Dermis blood vessel endothelial cell (primary cell): ENCODE data around the gene BET1L. TPM values are rescaled to one million over a fixed set of nuclear protein-coding genes. Genes with fewer than 3 reads are reported as not detected.
"Not testable (repeated sequence)": the region's sequence is repeated elsewhere in the genome, so short reads cannot be mapped to it uniquely, and the experiment has no call there.

Source experiments
- DNase-seq: peaks from one replicate; pipeline ENCODE4 v3.0.0; 2010
- total RNA-seq: library from RNA; depleted of rRNA; stranded (reverse); fragments of >200 nt; gene quantifications from 2 replicates; pipeline ENCODE4 v1.2.3, GENCODE V29; 2014

BET1L gene, protein sequence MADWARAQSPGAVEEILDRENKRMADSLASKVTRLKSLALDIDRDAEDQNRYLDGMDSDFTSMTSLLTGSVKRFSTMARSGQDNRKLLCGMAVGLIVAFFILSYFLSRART
- total RNA-seq = 13.4 and 17.3 TPM in 2 replicates

DNA sequence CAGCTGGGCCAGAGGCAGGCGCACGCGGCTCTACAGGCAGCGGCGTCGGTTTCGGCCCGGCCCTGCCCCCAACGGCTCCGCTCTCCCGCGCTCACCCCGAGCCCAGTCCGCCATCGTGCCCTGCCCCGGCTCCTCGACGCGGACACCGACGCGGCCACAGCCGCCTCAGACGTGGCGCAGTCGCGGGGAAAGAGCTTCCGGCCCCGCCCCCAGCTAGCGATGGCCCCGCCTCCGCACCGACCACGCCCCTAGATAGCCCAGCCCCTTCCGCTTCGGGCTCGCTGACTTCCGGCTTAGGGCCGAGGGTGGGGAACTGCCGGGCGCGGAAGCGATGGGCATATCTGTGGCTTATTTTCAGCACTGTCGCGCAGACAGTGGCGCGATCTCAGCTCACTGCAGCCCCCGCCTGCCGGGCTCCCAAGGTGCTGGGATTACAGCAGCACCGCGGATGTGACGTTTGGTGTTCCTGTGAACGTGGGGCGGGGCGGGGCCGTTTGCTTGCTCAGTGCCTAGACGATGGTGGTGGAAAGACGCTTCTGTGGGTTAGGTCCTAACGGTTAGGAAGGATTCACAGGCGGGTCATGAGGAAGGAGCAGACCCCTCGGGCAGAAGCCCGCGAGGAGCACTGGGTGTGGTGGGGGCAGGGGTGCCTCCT is at the start of gene BET1L, which contains the start of gene RIC8A:
Gene BET1L (minus strand): TSS at position 192 of the 655 bp plus-strand sequence. CDS start 78 bp downstream, at position 114.
Gene RIC8A (plus strand): TSS at position 501 of the 655 bp plus-strand sequence. CDS start 1,147 bp downstream, outside the sequence.
- DNase-seq = peak; percentile 97

GRCh38 chr11:255816-256215 is 48.6 kb upstream of the BET1L start:
- no peak for DNase-seq

GRCh38 chr11:255176-255575 is 48.0 kb upstream of the BET1L start:
- no peak for DNase-seq

GRCh38 chr11:253886-254270 is 46.7 kb upstream of the BET1L start:
- no peak for DNase-seq

DNA sequence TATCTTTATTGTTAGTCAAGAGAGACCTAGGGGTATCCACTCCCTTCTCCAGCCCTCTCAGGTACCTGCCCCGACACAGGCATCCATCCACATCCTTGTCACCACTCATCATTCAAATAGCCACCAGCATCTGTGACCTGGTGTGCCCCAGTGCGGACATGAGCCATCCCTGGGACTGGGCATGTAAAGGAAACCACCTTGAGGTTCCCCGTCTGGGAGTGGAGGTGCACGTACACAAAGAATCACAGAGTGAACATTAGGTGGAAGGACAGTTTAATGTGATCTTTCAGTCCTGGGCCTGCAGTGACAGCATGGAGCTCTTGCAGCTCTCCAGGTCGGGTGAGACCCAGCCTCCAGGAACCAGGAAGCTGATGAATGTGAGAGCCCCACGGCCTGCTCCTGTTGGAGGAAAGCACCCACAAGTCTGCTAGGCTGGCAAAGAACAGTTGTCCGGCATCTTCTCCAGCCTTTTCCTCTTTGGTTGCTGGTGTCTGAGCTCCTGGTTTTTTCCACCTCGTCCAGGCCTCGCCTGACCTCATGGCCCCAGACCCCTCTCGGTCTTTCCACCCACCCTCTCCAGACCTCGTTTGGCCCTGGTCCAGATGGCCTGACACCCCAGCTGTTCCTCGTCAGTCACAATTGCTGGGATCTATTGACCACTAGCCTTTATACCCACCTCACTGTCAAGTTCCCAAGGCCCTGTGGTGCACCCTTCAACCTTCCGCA is 46.1 kb upstream of the BET1L start:
- DNase-seq = no peak

DNA sequence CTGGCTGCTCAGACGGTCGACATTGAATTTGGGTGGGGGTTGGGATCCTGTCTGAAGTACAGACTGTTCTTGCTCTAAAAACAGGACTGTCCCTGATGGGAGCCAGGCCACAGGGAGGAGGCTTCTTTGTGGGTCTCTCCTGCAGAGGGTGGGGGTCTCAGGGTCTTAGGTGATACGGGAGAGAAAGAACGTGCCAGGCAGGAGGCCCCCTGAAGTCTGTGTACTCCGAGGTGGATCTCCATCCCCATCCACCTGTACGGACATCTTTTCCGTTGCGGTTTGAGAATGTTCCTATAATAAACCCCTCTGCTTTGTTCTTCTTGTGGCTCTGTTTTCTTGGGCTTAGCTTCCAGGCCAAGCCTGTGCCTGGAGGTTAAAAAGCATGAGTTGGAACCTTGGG is 45.5 kb upstream of the BET1L start:
- DNase-seq = no peak

GRCh38 chr11:251550-251949 is 44.4 kb upstream of the BET1L start:
- no peak for DNase-seq

GRCh38 chr11:250740-251299 is 43.6 kb upstream of the BET1L start:
- DNase-seq = peak; percentile 82

- DNase-seq = no peak
These were observed 43.1 kb upstream of the BET1L start for GRCh38 chr11:250274-250673.

GRCh38 chr11:249062-249461 is 41.9 kb upstream of the BET1L start:
- no peak for DNase-seq

DNA sequence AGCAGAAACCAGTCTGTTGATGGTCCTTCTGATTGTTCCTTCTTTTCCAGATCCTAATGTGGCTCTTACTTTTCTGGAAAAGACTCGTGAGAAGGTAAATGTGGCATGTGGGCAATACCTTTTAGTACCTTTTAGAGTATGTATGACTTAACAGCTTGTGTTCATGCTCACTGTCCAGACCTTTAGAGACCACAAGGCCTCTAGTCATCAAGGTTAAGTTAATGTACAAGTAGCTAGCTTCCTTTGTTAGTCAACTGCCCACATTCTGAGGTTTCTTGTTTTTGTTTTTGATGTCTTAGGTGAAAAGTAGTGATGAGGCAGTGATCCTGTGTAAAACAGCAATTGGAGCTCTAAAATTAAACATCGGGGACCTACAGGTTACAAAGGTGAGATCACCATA is 37.2 kb upstream of the BET1L start:
- DNase-seq = no peak

DNA sequence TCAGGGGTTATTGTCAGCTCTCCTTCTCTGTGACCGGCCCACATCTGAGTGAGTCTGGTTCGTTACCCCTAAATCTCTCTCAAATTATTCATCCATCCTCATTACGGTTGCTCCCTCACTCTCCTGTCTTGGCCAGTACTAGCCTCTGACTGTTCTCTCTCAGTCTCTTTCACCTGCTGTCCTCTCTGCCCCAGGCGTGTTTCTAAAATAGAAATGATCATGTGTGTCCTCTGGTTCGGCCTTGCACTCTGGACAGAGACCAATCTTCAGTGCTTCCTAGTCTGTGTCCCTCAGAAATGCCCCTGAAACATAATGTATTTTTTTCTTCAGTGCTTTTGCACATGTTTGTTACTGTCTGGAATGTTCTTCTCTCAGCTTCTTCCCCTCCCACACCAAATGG is 34.4 kb upstream of the BET1L start:
- no peak for DNase-seq

GRCh38 chr11:240315-240714 is 33.1 kb upstream of the BET1L start:
- no peak for DNase-seq

GRCh38 chr11:238346-238745 is 31.1 kb upstream of the BET1L start:
- DNase-seq = not testable (repeated sequence)

GRCh38 chr11:236774-237767 is 29.9 kb upstream of the BET1L start, which contains the start of gene PSMD13:
TSS of gene PSMD13 (plus strand) at chr11:236976. CDS start at chr11:237050, 74 bp downstream.
- peak; percentile 89 for DNase-seq

DNA sequence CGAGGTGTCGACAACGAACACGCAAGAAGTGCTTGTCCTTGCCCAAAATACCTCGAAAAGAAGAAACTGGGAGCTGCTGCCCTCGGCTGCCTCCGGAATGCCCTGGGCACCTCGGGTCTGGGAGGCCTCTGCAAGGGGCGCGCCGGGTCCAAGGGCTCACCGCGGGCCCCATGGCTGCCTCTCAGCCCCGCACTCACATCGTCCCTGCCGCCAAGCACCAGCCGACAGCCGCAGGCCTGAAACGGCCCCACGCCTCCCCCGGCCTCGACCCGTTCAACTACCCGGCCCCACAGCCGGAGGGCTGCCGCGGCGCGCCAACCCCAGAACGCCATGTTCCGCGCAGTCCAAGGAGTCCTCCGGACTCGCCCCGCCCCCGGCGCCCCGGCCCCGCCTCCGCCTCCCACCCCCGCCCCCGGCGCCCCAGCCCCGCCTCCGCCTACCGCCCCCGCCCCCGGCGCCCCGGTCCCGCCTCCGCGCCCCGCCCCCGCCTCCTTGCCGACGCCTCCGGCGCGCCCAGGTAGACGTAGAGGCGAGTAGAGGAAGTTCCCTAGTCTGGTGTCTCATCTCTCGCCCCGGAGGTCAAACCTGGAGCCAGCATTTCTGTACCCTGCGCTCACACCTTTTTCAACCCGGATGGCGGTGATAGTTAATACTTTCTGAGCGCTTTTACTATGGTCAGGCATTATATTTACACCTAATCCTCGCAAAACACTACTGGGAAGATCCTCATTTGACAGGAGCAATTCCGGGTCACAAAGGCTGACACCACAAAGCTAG is 29.0 kb upstream of the BET1L start, which contains the start of gene SIRT3:
Gene SIRT3 (minus strand): TSS at position 346 of the 777 bp plus-strand sequence. CDS start 14 bp downstream, at position 332.
- peak; percentile 85 for DNase-seq

GRCh38 chr11:235609-235996 is 28.4 kb upstream of the BET1L start:
- peak; percentile 43 for DNase-seq

- no peak for DNase-seq
These were observed 28.0 kb upstream of the BET1L start for GRCh38 chr11:235180-235579.

DNA sequence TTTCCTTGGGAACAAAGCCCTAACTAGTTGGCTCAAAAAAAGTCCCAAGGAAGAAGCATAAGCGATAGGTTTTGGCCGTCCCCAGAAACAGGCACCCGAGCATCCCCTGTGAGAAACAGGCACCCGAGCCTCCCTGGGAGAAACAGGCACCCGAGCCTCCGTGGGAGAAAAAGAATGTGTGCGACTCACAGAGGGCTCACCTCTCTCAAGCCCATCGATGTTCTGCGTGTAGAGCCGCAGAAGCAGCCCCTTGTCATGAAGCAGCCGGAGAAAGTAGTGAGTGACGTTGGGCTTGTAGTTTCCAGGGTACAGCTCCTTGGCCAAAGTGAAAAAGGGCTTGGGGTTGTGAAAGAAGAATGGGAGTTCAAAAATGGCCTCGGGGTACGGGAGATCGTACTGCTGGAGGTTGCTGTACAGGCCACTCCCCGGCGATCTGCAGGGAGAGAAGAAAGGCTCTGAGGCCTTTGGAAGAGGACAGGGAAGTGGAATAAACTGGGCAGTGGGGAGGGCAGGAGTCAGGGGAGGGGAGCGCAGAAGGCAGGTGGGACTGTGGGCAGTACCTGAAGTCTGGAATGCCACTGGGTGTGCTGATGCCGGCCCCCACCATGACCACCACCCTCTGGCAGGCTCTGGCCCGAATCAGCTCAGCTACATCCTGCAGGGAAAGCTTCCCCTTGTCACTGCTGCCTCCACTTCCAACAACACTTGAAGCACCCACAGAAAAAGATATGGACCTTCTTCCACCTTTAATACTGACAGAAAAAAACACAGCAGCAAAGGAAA is 25.8 kb upstream of the BET1L start:
- DNase-seq = no peak

- no peak for DNase-seq
These were observed 23.2 kb upstream of the BET1L start for GRCh38 chr11:230431-230830.
